ENCODE data around the gene PDCD10.

GRCh38 chr3:167671878-167672427 is 62.7 kb downstream of the PDCD10 start:
- TF ChIP-seq YY1 (IDR thresholded peaks at IDR 0.05; ENCODE audit: insufficient read depth, insufficient read length) (no peak), SUZ12 (IDR thresholded peaks at IDR 0.05; ENCODE audit: extremely low read depth, insufficient read depth, insufficient read length) (no peak)

Measured in NT2/D1 (cell line).